Measurements from ENCODE around the gene LHPP.

Gene LHPP

GRCh38 chr10:124659380-124659779 is 197.8 kb downstream of the LHPP start:
- Histone ChIP-seq H3K36me3 (ENCODE audit: control insufficient read depth in 4 of 4, insufficient read depth in 4 of 4, low read length in 3 of 4) (peaks cover 2 to 49% (median 9%) of the 10 kb centered on the region in 4 experiments), H3K4me1 (ENCODE audit: control extremely low read depth in 1 of 4, control insufficient read depth in 4 of 4, insufficient read depth in 4 of 4, low read length in 3 of 4) (peaks cover 0 to 34% (median 15%) of the 10 kb centered on the region in 4 experiments), H3K27me3 (replicated peaks in 2 of 5; ENCODE audit: control insufficient read depth in 4 of 5, insufficient read depth in 5 of 5, low read length in 4 of 5) (no peaks in the 10 kb centered on the region), H3K4me3 (ENCODE audit: control insufficient read depth in 1 of 7, extremely low read depth in 1 of 7, insufficient read depth in 4 of 7, low read depth in 2 of 7, low read length in 6 of 7) (no peak overlapping the region), H3K9me3 (ENCODE audit: control extremely low read depth in 1 of 5, control insufficient read depth in 4 of 5, insufficient read depth in 2 of 5, low read depth in 1 of 5, low read length in 4 of 5) (no peaks in the 10 kb centered on the region), H3K27ac (ENCODE audit: insufficient read depth in 1 of 2, low read depth in 1 of 2, low read length in 2 of 2, poor library complexity in 1 of 2, severe bottlenecking in 2 of 2) (no peak overlapping the region)
- CTCF ChIA-PET, result interaction anchor here (0.9 to 2.6 kb wide), 8 partner anchors 9 to 82 kb away, joined by 3 to 14 read pairs (median 6); no protein-coding TSS in a partner anchor
- POLR2A ChIA-PET, result no interaction called here
- DNase-seq, result no peak
- WGBS (ENCODE audit: insufficient coverage), result 47% methylated on average over 2 of the region's 2 CpGs

DNA sequence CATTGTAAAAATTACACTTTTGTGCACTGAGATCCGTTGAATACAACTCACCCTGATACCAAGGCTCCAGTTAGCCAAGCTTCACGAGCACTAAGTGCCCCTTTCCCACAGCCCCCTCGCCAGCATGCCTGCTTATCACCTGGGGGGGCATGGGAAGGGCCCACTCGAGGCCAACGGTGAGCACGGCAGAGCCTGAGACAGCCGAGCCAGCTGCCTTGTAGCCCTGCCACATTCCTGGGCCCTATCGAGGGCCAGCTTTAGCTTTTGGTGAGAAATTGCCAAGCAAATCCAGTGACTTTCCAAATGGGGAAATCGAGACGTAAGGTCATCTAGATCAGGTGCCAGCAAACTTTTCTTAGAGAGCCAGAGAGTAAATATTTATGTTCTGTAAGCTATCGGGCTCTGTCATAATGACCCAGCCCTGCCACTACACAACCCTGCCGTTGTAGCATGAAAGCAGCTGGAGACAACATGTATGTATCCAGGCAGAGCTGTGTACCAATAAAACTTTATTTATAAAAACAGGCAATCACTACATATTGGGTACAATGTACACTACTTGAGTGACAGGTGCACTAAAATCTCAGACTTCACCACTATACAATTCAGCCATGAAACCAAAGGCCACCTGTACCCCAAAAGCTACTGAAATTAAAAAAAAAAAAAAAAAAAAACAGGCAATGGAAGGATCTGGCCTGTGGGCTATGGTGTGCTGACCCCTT is 198.9 kb downstream of the LHPP start:
- WGBS (ENCODE audit: insufficient coverage), result 99% methylated on average over 10 of the region's 12 CpGs
- POLR2A ChIA-PET, result no interaction called here
- H3K27ac ChIP-seq (ENCODE audit: insufficient read depth in 1 of 2, low read depth in 1 of 2, low read length in 2 of 2, poor library complexity in 1 of 2, severe bottlenecking in 2 of 2), result no peak overlapping the region
- H3K4me1 ChIP-seq (ENCODE audit: control extremely low read depth in 1 of 4, control insufficient read depth in 4 of 4, insufficient read depth in 4 of 4, low read length in 3 of 4), result peaks cover 0 to 22% (median 6%) of the 10 kb centered on the region in 4 experiments
- no peaks in the 10 kb centered on the region for H3K9me3 ChIP-seq (ENCODE audit: control extremely low read depth in 1 of 5, control insufficient read depth in 4 of 5, insufficient read depth in 2 of 5, low read depth in 1 of 5, low read length in 4 of 5)
- no peaks in the 10 kb centered on the region for H3K27me3 ChIP-seq (replicated peaks in 2 of 5; ENCODE audit: control insufficient read depth in 4 of 5, insufficient read depth in 5 of 5, low read length in 4 of 5)
- peaks cover 2 to 50% (median 13%) of the 10 kb centered on the region in 4 experiments for H3K36me3 ChIP-seq (ENCODE audit: control insufficient read depth in 4 of 4, insufficient read depth in 4 of 4, low read length in 3 of 4)
- no peak for DNase-seq
- H3K4me3 ChIP-seq (ENCODE audit: control insufficient read depth in 1 of 7, extremely low read depth in 1 of 7, insufficient read depth in 4 of 7, low read depth in 2 of 7, low read length in 6 of 7), result no peak overlapping the region
- CTCF ChIA-PET, result interaction anchor here (0.9 to 3.8 kb wide), 9 partner anchors 9 to 181 kb away, joined by 3 to 18 read pairs (median 3); no protein-coding TSS in a partner anchor

DNA sequence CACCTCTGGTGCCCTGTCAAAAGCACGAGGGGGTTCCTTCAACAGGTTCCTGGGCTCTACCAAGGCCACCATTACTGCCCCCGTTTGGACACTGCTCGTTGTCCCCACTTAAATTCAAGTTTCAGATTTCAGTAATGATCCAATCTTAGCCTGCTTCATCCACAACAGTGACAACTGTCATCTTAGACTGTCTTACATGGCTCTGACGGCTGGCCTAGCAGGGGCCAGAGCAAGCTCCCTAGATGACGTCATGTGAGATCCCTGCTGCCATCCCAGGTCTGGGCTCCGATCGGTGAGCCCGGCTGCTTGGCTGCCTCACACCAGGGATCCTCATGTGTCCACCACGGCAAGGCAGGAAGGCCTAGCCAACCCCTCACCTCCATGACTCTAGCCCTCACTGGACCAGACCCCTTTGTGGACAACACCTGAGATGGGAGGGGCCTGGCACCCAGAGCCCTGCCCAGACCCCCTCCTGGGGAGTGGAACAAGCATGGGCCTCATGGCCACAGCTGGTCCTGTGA is 200.1 kb downstream of the LHPP start:
- H3K4me1 ChIP-seq (ENCODE audit: control extremely low read depth in 1 of 4, control insufficient read depth in 4 of 4, insufficient read depth in 4 of 4, low read length in 3 of 4), result peaks cover 0 to 15% (median 6%) of the 10 kb centered on the region in 4 experiments
- no peak overlapping the region for H3K27ac ChIP-seq (ENCODE audit: insufficient read depth in 1 of 2, low read depth in 1 of 2, low read length in 2 of 2, poor library complexity in 1 of 2, severe bottlenecking in 2 of 2)
- no peaks in the 10 kb centered on the region for H3K27me3 ChIP-seq (replicated peaks in 2 of 5; ENCODE audit: control insufficient read depth in 4 of 5, insufficient read depth in 5 of 5, low read length in 4 of 5)
- no peaks in the 10 kb centered on the region for H3K9me3 ChIP-seq (ENCODE audit: control extremely low read depth in 1 of 5, control insufficient read depth in 4 of 5, insufficient read depth in 2 of 5, low read depth in 1 of 5, low read length in 4 of 5)
- no peak for DNase-seq
- H3K36me3 ChIP-seq (ENCODE audit: control insufficient read depth in 4 of 4, insufficient read depth in 4 of 4, low read length in 3 of 4), result peaks cover under 1 to 55% (median 13%) of the 10 kb centered on the region in 4 experiments
- POLR2A ChIA-PET, result no interaction called here
- H3K4me3 ChIP-seq (ENCODE audit: control insufficient read depth in 1 of 7, extremely low read depth in 1 of 7, insufficient read depth in 4 of 7, low read depth in 2 of 7, low read length in 6 of 7), result no peak overlapping the region
- WGBS (ENCODE audit: insufficient coverage), result 99% methylated on average over 8 of the region's 9 CpGs
- CTCF ChIA-PET, result interaction anchor here (1.5 to 3.8 kb wide), 2 partner anchors 11 to 13 kb away, joined by 3 to 18 read pairs; no protein-coding TSS in a partner anchor

- DNase-seq, result no peak
- Histone ChIP-seq H3K27me3 (replicated peaks in 2 of 5; ENCODE audit: control insufficient read depth in 4 of 5, insufficient read depth in 5 of 5, low read length in 4 of 5) (no peaks in the 10 kb centered on the region), H3K9me3 (ENCODE audit: control extremely low read depth in 1 of 5, control insufficient read depth in 4 of 5, insufficient read depth in 2 of 5, low read depth in 1 of 5, low read length in 4 of 5) (no peaks in the 10 kb centered on the region), H3K27ac (ENCODE audit: insufficient read depth in 1 of 2, low read depth in 1 of 2, low read length in 2 of 2, poor library complexity in 1 of 2, severe bottlenecking in 2 of 2) (no peak overlapping the region), H3K4me1 (ENCODE audit: control extremely low read depth in 1 of 4, control insufficient read depth in 4 of 4, insufficient read depth in 4 of 4, low read length in 3 of 4) (peaks cover 0 to 7% (median under 1%) of the 10 kb centered on the region in 4 experiments), H3K4me3 (ENCODE audit: control insufficient read depth in 1 of 7, extremely low read depth in 1 of 7, insufficient read depth in 4 of 7, low read depth in 2 of 7, low read length in 6 of 7) (no peak overlapping the region), H3K36me3 (ENCODE audit: control insufficient read depth in 4 of 4, insufficient read depth in 4 of 4, low read length in 3 of 4) (peaks cover 3 to 60% (median 15%) of the 10 kb centered on the region in 4 experiments)
- POLR2A ChIA-PET, result no interaction called here
- 100% methylated on average over 2 of the region's 8 CpGs for WGBS (ENCODE audit: insufficient coverage)
- CTCF ChIA-PET, result interaction anchor here (1.0 to 3.8 kb wide), 10 partner anchors 8 to 80 kb away, joined by 3 to 18 read pairs (median 4); no protein-coding TSS in a partner anchor
Measured at GRCh38 chr10:124663228-124663627, 201.6 kb downstream of the LHPP start.
